ENCODE results near the gene ATP6AP1. TPM values are rescaled to one million over a fixed set of nuclear protein-coding genes. Genes with fewer than 3 reads are reported as not detected.
"Not testable (repeated sequence)": the region's sequence is repeated elsewhere in the genome, so short reads cannot be mapped to it uniquely, and the experiment has no call there.

Gene ATP6AP1
- total RNA-seq, 1 donor from 2014 or later = 50.1 TPM

DNA sequence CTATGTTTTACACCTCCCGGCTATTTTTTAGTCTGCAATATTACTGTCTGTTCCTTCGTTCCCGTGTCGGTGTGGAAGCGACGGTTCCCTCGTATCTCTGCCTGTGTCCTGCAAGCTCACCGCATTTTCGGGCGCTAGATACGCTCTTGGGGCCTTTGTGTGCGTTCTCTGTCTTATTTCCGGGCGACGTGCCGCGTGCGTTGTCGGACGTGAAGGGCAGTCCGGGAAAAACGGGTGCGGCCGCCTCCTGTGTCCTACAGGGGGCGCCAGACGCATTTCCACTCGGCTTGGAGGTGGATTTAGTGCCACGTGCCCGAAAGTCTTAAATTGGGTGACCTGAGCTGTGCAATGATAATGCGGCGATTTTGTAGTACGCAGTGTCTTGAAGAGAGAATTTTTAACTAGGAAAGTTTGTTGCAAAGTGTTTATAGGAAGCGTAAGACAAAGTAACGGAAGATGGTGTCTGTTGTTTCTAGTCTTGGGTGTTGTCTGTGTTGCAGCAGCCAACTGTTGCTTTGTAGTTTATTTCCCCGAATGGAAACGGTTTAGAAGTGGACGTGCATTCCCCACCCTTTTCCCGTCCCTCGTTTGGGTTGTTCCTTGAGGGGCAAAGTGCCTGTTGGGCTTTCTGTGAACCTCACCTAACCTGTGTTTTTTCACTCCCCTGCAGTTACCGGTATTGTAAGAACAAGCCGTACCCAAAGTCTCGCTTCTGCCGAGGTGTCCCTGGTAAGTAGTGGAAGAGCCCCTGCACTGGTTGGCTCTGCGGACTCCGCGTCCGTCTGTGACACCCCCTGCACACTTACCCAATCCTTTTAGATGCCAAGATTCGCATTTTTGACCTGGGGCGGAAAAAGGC, 29.6 kb upstream of the ATP6AP1 start:
- FAIRE-seq = no peak
- peak; percentile 60 to 61 for DNase-seq (ENCODE audit: low spot score in 2 of 2)

- FAIRE-seq = no peak
- DNase-seq (ENCODE audit: low spot score in 2 of 2) = no peak
Measured at GRCh38 chrX:154399527-154400368, 28.7 kb upstream of the ATP6AP1 start.

DNA sequence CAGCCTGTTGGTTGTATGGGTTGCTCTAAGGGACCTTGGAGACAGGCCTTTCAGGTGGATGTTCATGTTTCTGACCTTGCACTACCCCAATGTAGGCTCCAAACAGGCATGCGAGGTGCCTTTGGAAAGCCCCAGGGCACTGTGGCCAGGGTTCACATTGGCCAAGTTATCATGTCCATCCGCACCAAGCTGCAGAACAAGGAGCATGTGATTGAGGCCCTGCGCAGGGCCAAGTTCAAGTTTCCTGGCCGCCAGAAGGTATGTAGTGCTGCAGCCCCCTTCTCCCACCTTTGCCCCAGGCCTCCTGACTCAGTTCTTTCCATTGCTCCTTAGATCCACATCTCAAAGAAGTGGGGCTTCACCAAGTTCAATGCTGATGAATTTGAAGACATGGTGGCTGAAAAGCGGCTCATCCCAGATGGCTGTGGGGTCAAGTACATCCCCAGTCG, 28.1 kb upstream of the ATP6AP1 start:
- not testable (repeated sequence) for DNase-seq (ENCODE audit: low spot score in 2 of 2); FAIRE-seq

- DNase-seq (ENCODE audit: low spot score in 2 of 2) (no peak), FAIRE-seq (no peak)
Measured at GRCh38 chrX:154401045-154401799, 27.3 kb upstream of the ATP6AP1 start.

GRCh38 chrX:154401918-154402621, 26.4 kb upstream of the ATP6AP1 start:
- DNase-seq (ENCODE audit: low spot score in 2 of 2) (no peak), FAIRE-seq (no peak)

DNA sequence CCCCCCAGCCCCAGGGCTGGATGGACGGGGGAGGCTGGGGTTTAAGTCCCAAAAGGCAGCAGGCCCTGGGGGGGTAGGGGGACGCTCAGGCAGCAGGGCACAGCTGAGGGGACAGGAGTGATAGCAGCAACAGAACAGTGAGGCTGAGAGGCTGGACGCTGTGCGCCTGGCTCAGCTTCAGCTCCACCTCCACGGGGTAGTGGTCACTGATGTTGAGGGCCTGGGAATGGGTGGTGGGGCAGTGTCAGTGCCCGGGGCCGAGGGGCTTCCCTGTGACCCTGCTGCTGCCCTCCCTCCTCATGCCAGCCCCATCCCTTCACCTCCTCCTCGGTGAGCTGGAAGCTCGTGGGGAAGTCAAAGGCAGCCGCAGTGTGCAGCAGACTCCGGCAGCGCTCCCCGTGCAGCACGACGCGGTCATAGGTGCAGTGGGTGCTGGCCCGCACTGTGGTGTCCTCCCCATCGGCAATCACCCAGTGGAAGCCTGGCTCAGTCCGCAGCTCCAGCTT, 25.8 kb upstream of the ATP6AP1 start:
- DNase-seq (ENCODE audit: low spot score in 2 of 2) (no peak), FAIRE-seq (no peak)

GRCh38 chrX:154403192-154403591, 25.3 kb upstream of the ATP6AP1 start:
- DNase-seq (ENCODE audit: low spot score in 2 of 2) (no peak), FAIRE-seq (no peak)

- FAIRE-seq (no peak), DNase-seq (ENCODE audit: low spot score in 2 of 2) (no peak)
Measured at GRCh38 chrX:154403858-154404257, 24.6 kb upstream of the ATP6AP1 start.

- DNase-seq (ENCODE audit: low spot score in 2 of 2) (no peak), FAIRE-seq (no peak)
Measured at GRCh38 chrX:154404625-154405192, 23.8 kb upstream of the ATP6AP1 start.

DNA sequence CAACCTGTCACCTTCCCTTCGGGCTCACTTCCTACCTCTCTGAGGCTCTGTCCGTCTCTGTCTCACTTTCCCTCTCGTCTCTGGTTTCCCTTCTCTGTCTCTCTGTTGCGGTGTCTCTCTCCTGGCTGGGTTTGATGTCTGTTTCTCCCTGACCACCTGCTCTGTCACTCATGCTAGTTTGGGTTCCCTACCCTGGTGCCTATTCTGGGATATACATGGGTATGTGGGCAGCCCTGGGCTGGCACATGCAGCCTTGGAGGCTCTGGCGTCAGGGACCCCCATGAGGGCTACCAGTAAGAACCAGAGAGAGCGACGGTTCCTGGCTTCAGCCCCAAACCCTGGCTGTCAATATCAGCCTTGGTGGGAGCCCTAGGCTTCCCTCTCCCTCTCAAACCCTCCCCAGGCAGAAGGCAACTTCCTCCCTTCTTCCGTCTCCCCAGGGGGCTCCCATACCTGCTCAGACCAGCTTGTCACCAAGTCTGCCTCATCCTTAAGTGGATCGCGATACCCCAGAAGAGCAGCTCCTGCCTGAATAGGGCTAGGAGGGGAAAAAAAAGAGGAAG, 19.7 kb upstream of the ATP6AP1 start:
- DNase-seq (ENCODE audit: low spot score in 2 of 2) = no peak
- FAIRE-seq = no peak

DNA sequence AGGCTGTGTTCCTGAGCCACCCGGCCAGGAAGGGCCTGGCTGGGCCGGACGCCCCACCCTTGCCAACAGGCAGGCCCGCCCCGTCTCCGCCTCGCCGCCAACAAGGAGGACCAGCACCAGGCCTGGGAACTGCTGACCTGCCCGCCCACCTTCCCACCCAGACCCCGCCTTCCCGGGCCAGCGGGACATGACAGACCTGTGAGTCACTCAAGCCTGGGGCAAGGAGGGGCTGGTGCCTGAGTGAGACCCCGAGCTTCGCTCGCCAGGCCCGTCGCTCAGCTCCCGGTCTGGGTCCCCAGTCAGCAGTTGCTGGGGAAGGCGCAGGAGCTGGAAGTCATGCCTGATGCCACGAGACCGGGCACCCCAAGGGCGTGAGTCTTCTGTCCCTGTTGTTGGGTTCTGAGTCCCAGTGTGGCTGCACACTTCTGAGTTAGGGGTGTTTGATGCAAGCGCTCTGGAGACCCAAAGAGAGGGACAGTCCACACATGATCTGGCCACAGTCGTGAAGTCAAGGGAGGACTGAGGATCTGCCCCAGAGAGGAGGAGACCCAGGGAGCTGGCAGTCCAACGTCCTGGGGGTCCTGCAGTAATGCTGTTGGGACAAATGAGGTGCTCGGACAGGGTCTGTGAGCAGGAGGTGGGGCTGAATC, 19.1 kb upstream of the ATP6AP1 start, which contains the start of gene DNASE1L1:
TSS of gene DNASE1L1 (minus strand) at position 33 of the 650 bp plus-strand sequence. CDS start 3,686 bp downstream, outside the sequence.
- DNase-seq (ENCODE audit: low spot score in 2 of 2) (peak in 1 of 2 donors; percentile 42), FAIRE-seq (no peak)

DNA sequence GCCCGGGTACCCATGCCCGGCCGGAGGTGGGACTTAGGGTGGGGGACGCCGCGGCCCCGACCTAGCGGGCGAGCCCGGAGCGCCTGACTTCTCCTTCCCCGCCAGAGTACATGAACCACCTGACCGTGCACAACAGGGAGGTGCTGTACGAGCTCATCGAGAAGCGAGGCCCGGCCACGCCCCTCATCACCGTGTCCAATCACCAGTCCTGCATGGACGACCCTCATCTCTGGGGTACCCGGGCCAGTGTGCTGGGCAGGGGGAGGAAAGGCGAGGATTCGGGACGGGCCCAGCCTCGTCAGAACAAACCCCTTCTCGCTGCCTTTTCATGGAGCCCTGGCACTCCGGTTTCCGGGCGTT, 16.5 kb upstream of the ATP6AP1 start:
- peak in 1 of 2 donors; percentile 54 for DNase-seq (ENCODE audit: low spot score in 2 of 2)

GRCh38 chrX:154412468-154412867, 16.0 kb upstream of the ATP6AP1 start:
- DNase-seq (ENCODE audit: low spot score in 2 of 2) (no peak), FAIRE-seq (no peak)

More for the DNA sequence above, 16.5 kb upstream of the ATP6AP1 start:
- no peak for FAIRE-seq

- DNase-seq (ENCODE audit: low spot score in 2 of 2) (no peak), FAIRE-seq (no peak)
Measured at GRCh38 chrX:154413142-154413541, 15.3 kb upstream of the ATP6AP1 start.

- no peak for DNase-seq (ENCODE audit: low spot score in 2 of 2)
- no peak for FAIRE-seq
Measured at GRCh38 chrX:154417157-154417556, 11.3 kb upstream of the ATP6AP1 start.

DNA sequence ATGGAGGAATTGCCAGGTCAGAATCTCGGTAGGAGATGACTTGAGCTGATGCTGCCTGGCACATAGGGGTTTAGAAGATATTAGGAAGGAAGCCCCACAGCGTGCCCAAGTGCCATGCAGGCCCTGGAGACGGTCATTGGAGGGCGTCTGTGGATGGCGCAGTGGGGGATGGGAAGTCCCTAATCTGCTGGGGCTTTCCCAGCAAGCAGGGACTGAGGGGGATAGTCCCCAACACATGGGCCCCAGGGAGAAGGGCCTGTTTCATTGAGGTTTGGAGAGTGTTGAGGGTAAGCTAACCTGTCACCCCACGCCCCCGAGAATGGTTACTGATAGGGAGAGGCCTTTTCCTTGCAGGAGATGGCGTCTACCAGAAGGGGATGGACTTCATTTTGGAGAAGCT, 9.3 kb upstream of the ATP6AP1 start:
- FAIRE-seq = no peak

DNA sequence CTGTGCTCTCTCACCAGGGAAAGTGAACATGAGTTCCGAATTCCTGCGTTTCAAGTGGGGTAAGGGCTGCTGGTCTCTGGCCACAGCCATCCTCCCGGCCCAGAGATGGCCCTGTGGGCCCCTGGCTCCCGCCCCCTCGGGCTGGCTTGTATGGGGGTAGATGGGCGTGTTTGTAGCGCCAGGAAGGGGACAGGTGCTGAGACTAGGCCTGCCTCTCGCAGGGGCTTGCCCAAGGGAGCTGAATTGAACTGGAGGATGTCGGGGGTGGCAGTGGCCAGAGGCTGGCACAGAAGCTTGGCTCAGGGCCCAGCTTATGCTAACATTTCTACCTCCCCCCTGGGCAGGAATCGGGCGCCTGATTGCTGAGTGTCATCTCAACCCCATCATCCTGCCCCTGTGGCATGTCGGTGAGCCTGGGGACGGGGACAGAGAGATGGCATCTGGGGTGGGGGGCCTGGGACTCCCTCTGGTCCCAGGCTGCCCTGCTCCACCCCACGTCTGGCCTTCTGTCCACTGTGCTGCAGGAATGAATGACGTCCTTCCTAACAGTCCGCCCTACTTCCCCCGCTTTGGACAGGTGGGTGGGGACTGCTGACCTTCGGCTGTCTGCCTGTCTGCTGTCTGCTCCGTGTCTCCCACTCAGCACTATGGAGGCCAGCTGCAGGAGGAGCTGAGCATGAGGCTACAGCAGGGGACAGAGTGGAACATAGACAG, 8.6 kb upstream of the ATP6AP1 start:
- no peak for FAIRE-seq
- DNase-seq (ENCODE audit: low spot score in 2 of 2) = no peak

More for the DNA sequence above, 9.3 kb upstream of the ATP6AP1 start:
- DNase-seq (ENCODE audit: low spot score in 2 of 2) = no peak

- no peak for DNase-seq (ENCODE audit: low spot score in 2 of 2)
- no peak for FAIRE-seq
Measured at GRCh38 chrX:154420402-154420756, 8.1 kb upstream of the ATP6AP1 start.

Data from frontal cortex (tissue), 4 donors.